Measurements from ENCODE around the gene KIAA1328. TPM values are rescaled to one million over a fixed set of nuclear protein-coding genes. Genes with fewer than 3 reads are reported as not detected.

KIAA1328 gene
- total and polyA plus RNA-seq, 3 donors from 2014 or later = 19.9 to 48.7 (median 35.0) TPM

DNA sequence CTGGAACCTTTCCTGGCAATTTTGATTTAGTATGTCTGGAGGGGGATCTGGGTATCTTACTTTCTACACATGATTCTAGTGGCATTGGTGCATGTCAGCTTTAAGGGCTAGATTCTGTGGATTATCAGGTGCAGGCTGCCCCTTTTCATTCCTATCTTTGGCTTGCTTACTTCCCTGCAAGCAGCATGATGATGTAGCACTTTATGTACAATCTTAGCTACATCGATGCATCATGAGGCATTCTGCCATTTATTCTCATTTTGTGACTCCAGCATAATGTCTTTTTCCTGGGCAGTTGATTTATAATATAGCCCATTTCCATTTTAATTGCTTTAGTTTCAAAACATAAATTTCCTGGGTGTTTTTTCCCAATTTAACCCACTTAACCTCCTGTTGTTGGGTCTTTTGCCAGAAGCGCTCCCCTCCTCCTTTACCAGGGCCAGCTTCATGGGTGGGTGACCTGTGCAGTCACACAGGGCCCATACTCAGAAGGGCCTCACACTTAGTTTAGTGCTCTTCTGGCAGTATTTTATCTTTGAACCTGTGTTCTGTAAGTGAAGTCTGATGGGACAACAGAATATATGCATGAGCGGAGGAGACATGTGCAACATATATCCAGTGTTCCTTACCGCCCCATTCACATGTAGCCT lies 36.2 kb upstream of the KIAA1328 start:
- Histone ChIP-seq H3K36me3 (ENCODE audit: low read depth, missing control alignments) (no peaks in the 10 kb centered on the region), H3K27me3 (no peaks in the 10 kb centered on the region), H3K4me1 (no peaks in the 10 kb centered on the region), H3K4me3 (no peak overlapping the region), H3K27ac (no peak overlapping the region), H3K9me3 (no peaks in the 10 kb centered on the region)
- 93 to 94% methylated on average over 4 of the region's 4 CpGs for WGBS, 2 donors
- TF ChIP-seq POLR2A (IDR thresholded peaks at IDR 0.05) = no peak
- TF ChIP-seq, protein P1, sequence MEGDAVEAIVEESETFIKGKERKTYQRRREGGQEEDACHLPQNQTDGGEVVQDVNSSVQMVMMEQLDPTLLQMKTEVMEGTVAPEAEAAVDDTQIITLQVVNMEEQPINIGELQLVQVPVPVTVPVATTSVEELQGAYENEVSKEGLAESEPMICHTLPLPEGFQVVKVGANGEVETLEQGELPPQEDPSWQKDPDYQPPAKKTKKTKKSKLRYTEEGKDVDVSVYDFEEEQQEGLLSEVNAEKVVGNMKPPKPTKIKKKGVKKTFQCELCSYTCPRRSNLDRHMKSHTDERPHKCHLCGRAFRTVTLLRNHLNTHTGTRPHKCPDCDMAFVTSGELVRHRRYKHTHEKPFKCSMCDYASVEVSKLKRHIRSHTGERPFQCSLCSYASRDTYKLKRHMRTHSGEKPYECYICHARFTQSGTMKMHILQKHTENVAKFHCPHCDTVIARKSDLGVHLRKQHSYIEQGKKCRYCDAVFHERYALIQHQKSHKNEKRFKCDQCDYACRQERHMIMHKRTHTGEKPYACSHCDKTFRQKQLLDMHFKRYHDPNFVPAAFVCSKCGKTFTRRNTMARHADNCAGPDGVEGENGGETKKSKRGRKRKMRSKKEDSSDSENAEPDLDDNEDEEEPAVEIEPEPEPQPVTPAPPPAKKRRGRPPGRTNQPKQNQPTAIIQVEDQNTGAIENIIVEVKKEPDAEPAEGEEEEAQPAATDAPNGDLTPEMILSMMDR (IDR thresholded peaks at IDR 0.05) = no peak
- intact Hi-C loops (cut with DNase I; ENCODE audit: low total_unique reads) = no loop called here
- DNase-seq = no peak

DNA sequence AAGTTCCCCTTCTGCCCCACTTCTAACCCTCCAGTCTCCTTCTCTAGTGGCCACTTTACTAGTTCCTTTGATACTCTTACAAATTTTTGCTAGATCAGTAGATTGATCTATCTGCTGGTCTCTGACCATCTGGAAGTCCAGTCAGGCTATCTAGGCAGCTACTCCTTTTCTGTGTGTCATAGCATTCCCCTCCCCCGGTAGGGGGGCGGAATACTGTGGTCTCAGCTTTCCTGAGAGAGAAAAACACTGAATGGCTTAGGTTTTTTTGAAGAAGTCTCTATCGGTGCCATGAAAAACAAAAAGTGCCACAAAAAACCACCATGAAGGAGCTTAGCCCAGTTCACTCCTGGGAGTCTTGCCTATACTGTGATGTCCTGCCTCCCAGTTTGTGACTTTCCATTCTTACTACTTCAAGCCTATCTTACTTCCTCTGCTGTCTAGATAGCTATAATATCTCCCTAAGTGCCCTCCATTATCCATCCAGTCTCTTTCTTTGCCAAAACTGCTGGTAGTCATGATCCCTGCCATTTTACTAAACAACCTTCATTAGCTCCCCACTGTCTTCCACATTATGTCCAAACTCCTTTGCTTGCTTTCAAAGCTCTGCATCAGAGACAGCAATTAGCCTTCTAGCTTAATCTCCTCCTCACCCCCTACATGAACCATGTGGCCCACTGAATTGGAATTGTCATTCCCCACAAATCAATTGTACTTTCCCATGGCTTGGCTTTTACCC lies 30.0 kb upstream of the KIAA1328 start:
- Histone ChIP-seq H3K4me1 (no peaks in the 10 kb centered on the region), H3K36me3 (ENCODE audit: low read depth, missing control alignments) (no peaks in the 10 kb centered on the region), H3K4me3 (no peak overlapping the region), H3K27ac (no peak overlapping the region), H3K27me3 (no peaks in the 10 kb centered on the region), H3K9me3 (no peaks in the 10 kb centered on the region)
- no peak for DNase-seq
- intact Hi-C loops (cut with DNase I; ENCODE audit: low total_unique reads) = no loop called here
- TF ChIP-seq, protein P1 (IDR thresholded peaks at IDR 0.05) = no peak
- TF ChIP-seq POLR2A (IDR thresholded peaks at IDR 0.05) = no peak
- 86 to 93% methylated on average over 3 of the region's 3 CpGs for WGBS, 2 donors

DNA sequence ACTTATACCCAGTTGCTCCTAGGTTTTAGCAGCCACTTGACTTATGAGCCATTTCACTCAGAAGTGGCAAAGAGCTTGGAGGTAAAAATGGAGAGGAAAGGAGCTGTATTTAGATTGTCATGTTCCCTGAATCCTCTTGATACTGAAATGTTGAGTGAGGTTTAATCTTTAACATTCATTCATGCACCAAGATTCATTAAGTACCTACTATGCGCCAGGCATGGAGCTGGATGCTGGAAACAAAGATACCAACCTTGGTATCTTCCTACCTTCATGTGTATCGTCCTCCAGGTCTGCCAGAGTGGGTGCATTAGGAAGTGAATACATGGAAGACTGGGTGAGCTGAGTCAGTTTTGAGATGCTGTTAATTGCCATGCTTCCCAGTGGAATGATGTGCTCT lies 23.8 kb upstream of the KIAA1328 start:
- H3K4me3 ChIP-seq = no peak overlapping the region
- 97 to 98% methylated on average over 2 of the region's 2 CpGs for WGBS, 2 donors
- DNase-seq = no peak
- no peaks in the 10 kb centered on the region for H3K36me3 ChIP-seq (ENCODE audit: low read depth, missing control alignments)
- H3K27ac ChIP-seq = no peak overlapping the region
- no peaks in the 10 kb centered on the region for H3K9me3 ChIP-seq
- no peaks in the 10 kb centered on the region for H3K4me1 ChIP-seq
- TF ChIP-seq, protein P1 (IDR thresholded peaks at IDR 0.05) = no peak
- TF ChIP-seq POLR2A (IDR thresholded peaks at IDR 0.05) = no peak
- intact Hi-C loops (cut with DNase I; ENCODE audit: low total_unique reads) = no loop called here
- no peaks in the 10 kb centered on the region for H3K27me3 ChIP-seq

DNA sequence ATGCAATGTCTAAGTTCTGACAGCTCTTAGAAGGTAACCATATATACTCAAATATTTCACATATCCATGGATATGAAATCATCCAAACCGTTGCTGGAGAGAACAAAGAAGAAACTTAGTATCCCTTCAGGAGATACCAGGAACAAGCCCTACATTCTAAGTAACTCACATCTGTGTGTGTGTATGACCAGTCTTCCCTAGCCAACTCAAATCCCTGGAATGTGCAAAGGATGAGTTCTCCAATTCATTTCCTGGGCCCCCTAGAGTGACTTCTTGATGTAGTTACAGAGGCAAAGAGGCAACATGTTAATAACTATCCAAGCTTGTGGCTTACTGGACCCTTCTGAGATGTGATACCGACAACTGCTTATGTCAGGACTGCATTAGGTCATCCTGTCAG lies 20.2 kb upstream of the KIAA1328 start:
- intact Hi-C loops (cut with DNase I; ENCODE audit: low total_unique reads) = no loop called here
- H3K4me3 ChIP-seq = no peak overlapping the region
- WGBS, 2 donors = 76 to 79% methylated on average over 2 of the region's 2 CpGs
- no peaks in the 10 kb centered on the region for H3K27me3 ChIP-seq
- H3K4me1 ChIP-seq = no peaks in the 10 kb centered on the region
- no peaks in the 10 kb centered on the region for H3K9me3 ChIP-seq
- TF ChIP-seq POLR2A (IDR thresholded peaks at IDR 0.05) = no peak
- TF ChIP-seq, protein P1 (IDR thresholded peaks at IDR 0.05) = no peak
- H3K36me3 ChIP-seq (ENCODE audit: low read depth, missing control alignments) = no peaks in the 10 kb centered on the region
- no peak overlapping the region for H3K27ac ChIP-seq
- DNase-seq = no peak
